HepG2 (cell line): Measurements from ENCODE around the gene CCNI2. TPM values are rescaled to one million over a fixed set of nuclear protein-coding genes. Genes with fewer than 3 reads are reported as not detected.

Experiments
- ATAC-seq: fragments of 200-7000 bp; cut with Tn5 transposase; 3 replicates; pipeline ENCODE4 v1.9.1; 2020; ENCODE audit warnings: mild to moderate bottlenecking, moderate library complexity
- BruUV-seq: library from RNA; stranded (reverse); fragments of 400-500 nt; replicated peaks from 2 replicates; lab custom pipeline; 2021; lab: Mats Ljungman, UMichigan
- CTCF ChIA-PET: fragments of 300-600 bp; formaldehyde crosslinking; extraction: SDS; loops from one replicate; lab custom pipeline; 2021; ENCODE audit warnings: low total read pairs, inconsistent platforms, low intra/inter-chr PET ratio; lab: Yijun Ruan, JAX
- POLR2A ChIA-PET: fragments of 350-600 bp; sonication (Branson Sonifier 250); formaldehyde crosslinking; loops from one replicate; lab custom pipeline; 2020; ENCODE audit warnings: antibody characterized with exemption, inconsistent platforms; lab: Yijun Ruan, JAX
- DNase-seq: peaks from one replicate; pipeline ENCODE4 v3.0.0-alpha.2; 2015; ENCODE audit warnings: low spot score
- FAIRE-seq: peaks from 3 replicates; lab custom pipeline; 2011; peaks lifted over from hg19 to GRCh38; lab: Jason Lieb, UNC
- H2AFZ ChIP-seq: one replicate; pipeline ENCODE4 v1.6.1; 2011; ENCODE audit warnings: low read length, inconsistent platforms
- H3K27ac ChIP-seq: fragments of 300-600 bp; 3 replicates; pipeline ENCODE4 v1.8.0; 2011; ENCODE audit warnings: mixed run types, mild to moderate bottlenecking, mixed read lengths, low read length, inconsistent platforms; ENCODE audit not compliant: insufficient read depth; ENCODE audit errors: extremely low read length
- H3K27me3 ChIP-seq, 2 experiments: fragments of 200-600 bp in 1 of 2; 2 replicates in 1 of 2; 3 replicates in 1 of 2; pipeline versions ENCODE4 v1.6.0 to v1.8.0; 2011; ENCODE audit warnings: low read length in 2 of 2, mild to moderate bottlenecking in 2 of 2, moderate library complexity in 2 of 2, inconsistent platforms in 1 of 2; ENCODE audit not compliant: insufficient read depth in 2 of 2, control insufficient read depth in 1 of 2
- H3K36me3 ChIP-seq, 2 experiments: fragments of 200-600 bp in 1 of 2; replicated peaks in 1 of 2; 2 replicates in 1 of 2; 3 replicates in 1 of 2; pipeline versions ENCODE4 v1.5.1 to v1.8.0; 2011; ENCODE audit warnings: low read length in 2 of 2, inconsistent platforms in 1 of 2; ENCODE audit not compliant: insufficient read depth in 2 of 2, control insufficient read depth in 1 of 2
- H3K4me1 ChIP-seq: 2 replicates; pipeline ENCODE4 v1.5.1; 2012; ENCODE audit warnings: low read length, inconsistent platforms; ENCODE audit not compliant: insufficient read depth
- H3K4me2 ChIP-seq: 2 replicates; pipeline ENCODE4 v1.6.0; 2011; ENCODE audit warnings: low read depth, low read length, inconsistent platforms
- H3K4me3 ChIP-seq, 3 experiments: fragments of 200-600 bp in 1 of 3; sonication (generic), shearing (Covaris generic) in 1 of 3; replicated peaks in 1 of 3; 2 replicates each; pipeline ENCODE4 v1.5.1; 2011 to 2016; ENCODE audit warnings: low read length in 3 of 3, inconsistent platforms in 2 of 3, low read depth in 2 of 3, mild to moderate bottlenecking in 2 of 3, control low read depth in 1 of 3, mixed read lengths in 1 of 3; ENCODE audit not compliant: insufficient read depth in 1 of 3
- H3K79me2 ChIP-seq: one replicate; pipeline ENCODE4 v1.6.1; 2011; ENCODE audit warnings: low read length, inconsistent platforms; ENCODE audit not compliant: insufficient read depth
- H3K9ac ChIP-seq: 2 replicates; pipeline ENCODE4 v1.6.0; 2011; ENCODE audit warnings: mild to moderate bottlenecking, low read depth, low read length, inconsistent platforms; ENCODE audit not compliant: insufficient read depth
- H3K9me3 ChIP-seq: 2 replicates; pipeline ENCODE4 v1.5.1; 2012; ENCODE audit warnings: mild to moderate bottlenecking, low read length
- H4K20me1 ChIP-seq: 2 replicates; pipeline ENCODE4 v1.6.0; 2011; ENCODE audit warnings: inconsistent platforms, mild to moderate bottlenecking, low read length, moderate library complexity; ENCODE audit not compliant: insufficient read depth
- GATAD2A ChIP-seq: IDR thresholded peaks from 2 replicates; pipeline ENCODE4 v1.6.1; 2016
- HES4 ChIP-seq: sonication (generic); formaldehyde crosslinking; IDR thresholded peaks from 2 replicates; pipeline ENCODE4 v1.9.0; 2021; ENCODE audit warnings: mild to moderate bottlenecking, missing genetic modification reagents, borderline replicate concordance
- MYC ChIP-seq: sonication (generic); formaldehyde crosslinking; IDR thresholded peaks from 2 replicates; pipeline ENCODE4 v1.9.0; 2021; ENCODE audit warnings: missing genetic modification reagents, borderline replicate concordance
- NAIF1 ChIP-seq: sonication (generic); formaldehyde crosslinking; IDR thresholded peaks from 2 replicates; pipeline ENCODE4 v1.5.0; 2020; ENCODE audit warnings: mild to moderate bottlenecking, missing genetic modification reagents, borderline replicate concordance
- POLR2A ChIP-seq, 2 experiments: IDR thresholded peaks; 2 replicates each; pipeline ENCODE4 v1.6.1; 2011; ENCODE audit warnings: low read depth in 2 of 2, low read length in 2 of 2, mild to moderate bottlenecking in 1 of 2, moderate library complexity in 1 of 2; ENCODE audit not compliant: insufficient read depth in 1 of 2
- SMYD3 ChIP-seq: sonication (generic); formaldehyde crosslinking; IDR thresholded peaks from 2 replicates; pipeline ENCODE4 v1.8.1; 2023; ENCODE audit warnings: mild to moderate bottlenecking, missing genetic modification reagents
- THAP9 ChIP-seq: sonication (generic); formaldehyde crosslinking; IDR thresholded peaks from 2 replicates; pipeline ENCODE4; 2020; ENCODE audit warnings: missing genetic modification reagents, mild to moderate bottlenecking, borderline replicate concordance
- ZFP1 ChIP-seq: IDR thresholded peaks from 2 replicates; pipeline ENCODE4 v1.6.1; 2016
- ZNF207 ChIP-seq: fragments of 450-650 bp; IDR thresholded peaks from 2 replicates; pipeline ENCODE4 v1.6.1; 2016; ENCODE audit warnings: antibody characterized with exemption, borderline replicate concordance
- ZNF556 ChIP-seq: sonication (generic); formaldehyde crosslinking; IDR thresholded peaks from 2 replicates; pipeline ENCODE4 v1.4.0; 2020; ENCODE audit warnings: mild to moderate bottlenecking, missing genetic modification reagents, borderline replicate concordance
- ZNF570 ChIP-seq: sonication (generic); formaldehyde crosslinking; IDR thresholded peaks from 2 replicates; pipeline ENCODE4 v1.4.0; 2020; ENCODE audit warnings: mild to moderate bottlenecking, missing genetic modification reagents, borderline replicate concordance
- ZNF616 ChIP-seq: sonication (generic); formaldehyde crosslinking; IDR thresholded peaks from 2 replicates; pipeline ENCODE4 v1.5.0; 2020; ENCODE audit warnings: low read depth, mild to moderate bottlenecking, missing genetic modification reagents
- ZNF776 ChIP-seq: sonication (generic); formaldehyde crosslinking; IDR thresholded peaks from 2 replicates; pipeline ENCODE4 v1.4.0; 2020; ENCODE audit warnings: mild to moderate bottlenecking, missing genetic modification reagents
- WGBS: methylation state at CpG from one replicate; pipeline ENCODE4 v1.1.6; 2017; ENCODE audit warnings: low lambda C conversion rate; 5-methylcytosine and 5-hydroxymethylcytosine counted together
- in situ Hi-C: cut with HindIII; loops from 2 replicates; pipeline ENCODE4 v1.10.0; 2017; ENCODE audit warnings: low pct_unique_long_range_greater_than_20kb; ENCODE audit not compliant: extremely low pct_ligation_motif_present
- intact Hi-C: fragments of 100-400 bp; cut with micrococcal nuclease; formaldehyde crosslinking; loops from one replicate; pipeline ENCODE4 v1.10.0; 2022; ENCODE audit not compliant: unreplicated experiment
- polyA plus RNA-seq, 8 experiments: library from polyadenylated mRNA; depleted of rRNA in 3 of 8; stranded (reverse) in 7 of 8; unstranded in 1 of 8; fragments of >200 nt; fragmentation: Illumina TruSeq in 4 of 8; extraction: Trizol in 4 of 8; gene quantifications; 2 replicates each; pipeline versions ENCODE4 v1.2.1 to v1.2.3, GENCODE V29; 2011 to 2016; ENCODE audit warnings: low read depth in 4 of 8, missing spikeins in 1 of 8, mixed read lengths in 1 of 8; ENCODE audit not compliant: insufficient read depth in 1 of 8
- total RNA-seq, 5 experiments: library from RNA; depleted of rRNA; stranded (reverse); fragments of >200 nt; fragmentation: Illumina TruSeq; extraction: Trizol; gene quantifications; 2 replicates each; pipeline ENCODE4 v1.2.3, GENCODE V29; 2016; ENCODE audit warnings: low read depth in 1 of 5

The CCNI2 gene
- total and polyA plus RNA-seq, 2 of the 13 experiments (the other 11 are each of a cell fraction or from before 2014, with no cell fraction given), result not detected

GRCh38 chr5:132762246-132763000 lies 15.2 kb downstream of the CCNI2 start:
- H3K79me2 ChIP-seq, result no peaks in the 10 kb centered on the region
- H3K27me3 ChIP-seq, result no peaks in the 10 kb centered on the region
- H3K9me3 ChIP-seq, result no peaks in the 10 kb centered on the region
- H2AFZ ChIP-seq, result no peak overlapping the region
- H3K4me3 ChIP-seq, result no peak overlapping the region
- BruUV-seq, result no TSS peak
- TF ChIP-seq NAIF1 (CRISPR knock-in tag) (no peak), THAP9 (CRISPR knock-in tag) (no peak), ZFP1 (CRISPR knock-in tag) (no peak), HES4 (CRISPR knock-in tag) (no peak), GATAD2A (no peak), MYC (CRISPR knock-in tag) (no peak), ZNF616 (CRISPR knock-in tag) (no peak), SMYD3 (CRISPR knock-in tag) (no peak), ZNF207 (no peak), POLR2A (IDR thresholded peaks at IDR 0.05; ENCODE audit: insufficient read depth in 1 of 2, low read depth in 2 of 2, low read length in 2 of 2) (no peak), ZNF776 (no peak), ZNF570 (CRISPR knock-in tag) (no peak), ZNF556 (CRISPR knock-in tag) (no peak)
- TF ChIP-seq, all 625 proteins: peak for 0
- H4K20me1 ChIP-seq, result no peaks in the 10 kb centered on the region
- 100% methylated on average over 5 of the region's 11 CpGs for WGBS
- no peak overlapping the region for H3K9ac ChIP-seq
- no peak for DNase-seq
- ChIA-PET CTCF (no interaction called here), POLR2A (no interaction called here)
- no peak for FAIRE-seq
- no peak for ATAC-seq
- intact Hi-C loops (no loop called here), in situ Hi-C loops (no loop called here)
- no peaks in the 10 kb centered on the region for H3K4me1 ChIP-seq
- H3K36me3 ChIP-seq, result peaks cover 22 to 67% of the 10 kb centered on the region in 2 experiments
- no peak overlapping the region for H3K27ac ChIP-seq
- no peak overlapping the region for H3K4me2 ChIP-seq
